ENCODE results near the gene SCO2. TPM values are rescaled to one million over a fixed set of nuclear protein-coding genes. Genes with fewer than 3 reads are reported as not detected.
A peak's percentile ranks its signal among the peaks of the same experiment; 100 is the strongest.

SCO2 gene
- total and polyA plus RNA-seq, 2 of the 4 experiments (the other 2 are of a cell fraction): 1.3 to 1.9 TPM

DNA sequence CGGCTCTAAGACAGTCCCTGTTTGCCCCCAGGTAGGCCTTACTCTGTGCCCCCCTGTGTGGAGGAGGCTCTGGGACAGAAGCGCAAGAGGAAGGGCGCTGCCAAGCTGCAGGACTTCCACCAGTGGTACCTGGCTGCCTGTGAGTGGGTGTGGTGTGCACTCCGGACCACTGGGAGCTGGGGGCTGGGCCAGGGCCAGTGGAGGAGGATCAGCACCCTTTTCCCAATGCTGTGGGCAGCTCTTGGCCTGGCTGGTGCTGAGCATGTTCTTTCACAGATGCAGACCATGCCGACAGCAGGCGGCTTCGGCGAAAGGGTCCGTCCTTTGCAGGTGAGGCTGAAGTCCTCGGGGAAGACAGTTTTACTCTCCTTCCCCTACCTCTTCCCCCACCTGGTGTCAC lies 3.7 kb downstream of the SCO2 start:
- peaks cover 8% of the 10 kb centered on the region for H3K4me1 ChIP-seq (ENCODE audit: control insufficient read depth, insufficient read depth, low read length)
- ATAC-seq (ENCODE audit: low read depth): no peak
- H4K91ac ChIP-seq (ENCODE audit: insufficient read depth, low read depth, low read length): no peak overlapping the region
- no peak overlapping the region for H3K23ac ChIP-seq (ENCODE audit: low read depth, low read length)
- peaks cover 8 to 42% of the 10 kb centered on the region in 2 experiments for H3K79me1 ChIP-seq (ENCODE audit: low read depth in 1 of 2, low read length in 2 of 2)
- H2AK9ac ChIP-seq (replicated peaks; ENCODE audit: low read depth, low read length, poor library complexity): peak overlapping the region; percentile 55
- ChIA-PET POLR2A (ENCODE audit: unreplicated experiment) (no interaction called here), CTCF (interaction anchor here (0.5 kb wide), 1 partner anchor 63 kb away, joined by 4 read pairs; no protein-coding TSS in a partner anchor)
- peaks cover 44% of the 10 kb centered on the region for H3K36me3 ChIP-seq (ENCODE audit: control insufficient read depth, insufficient read depth, low read length)
- no peaks in the 10 kb centered on the region for H3K27me3 ChIP-seq (ENCODE audit: control insufficient read depth, insufficient read depth, low read length)
- H2BK15ac ChIP-seq (ENCODE audit: low read depth, low read length): no peak overlapping the region
- H3K4ac ChIP-seq (ENCODE audit: low read depth, low read length): no peak overlapping the region
- H4K20me1 ChIP-seq (ENCODE audit: insufficient read depth, low read length): peaks cover 19% of the 10 kb centered on the region
- H3K4me3 ChIP-seq (ENCODE audit: insufficient read depth, low read depth, low read length): no peak overlapping the region
- H4K5ac ChIP-seq (ENCODE audit: low read depth, low read length): no peak overlapping the region
- WGBS, 2 experiments (ENCODE audit: extremely low coverage in 2 of 2, insufficient read length in 1 of 2): 98% methylated on average over 5 of the region's 10 CpGs; no CpG with 5 or more reads in 1 of the 2 experiments
- H3K9ac ChIP-seq (ENCODE audit: low read depth, low read length): no peak overlapping the region
- H3K9me1 ChIP-seq (ENCODE audit: insufficient read depth, low read length): peaks cover 4% of the 10 kb centered on the region
- H3K14ac ChIP-seq (replicated peaks; ENCODE audit: low read depth, low read length): no peak overlapping the region
- intact Hi-C loops (cut with micrococcal nuclease): no loop called here
- in situ Hi-C loops (cut with MboI; ENCODE audit: low sequenced_read_pairs): no loop called here
- H3K4me2 ChIP-seq (ENCODE audit: low read depth, low read length): no peak overlapping the region
- no peak overlapping the region for H2AK5ac ChIP-seq (ENCODE audit: low read depth, low read length)
- H2AFZ ChIP-seq (replicated peaks; ENCODE audit: low read length, poor library complexity): no peak overlapping the region
- BruUV-seq (replicated peaks): no TSS peak
- H3K56ac ChIP-seq (ENCODE audit: extremely low read depth, insufficient read depth, low read length): no peak overlapping the region
- no peak overlapping the region for H3K18ac ChIP-seq (ENCODE audit: low read depth, low read length)
- no peak overlapping the region for H3K27ac ChIP-seq (ENCODE audit: insufficient read depth, low read length)
- no peak for TF ChIP-seq RAD21 (IDR thresholded peaks at IDR 0.05; ENCODE audit: low read length)
- TF ChIP-seq, protein P1, sequence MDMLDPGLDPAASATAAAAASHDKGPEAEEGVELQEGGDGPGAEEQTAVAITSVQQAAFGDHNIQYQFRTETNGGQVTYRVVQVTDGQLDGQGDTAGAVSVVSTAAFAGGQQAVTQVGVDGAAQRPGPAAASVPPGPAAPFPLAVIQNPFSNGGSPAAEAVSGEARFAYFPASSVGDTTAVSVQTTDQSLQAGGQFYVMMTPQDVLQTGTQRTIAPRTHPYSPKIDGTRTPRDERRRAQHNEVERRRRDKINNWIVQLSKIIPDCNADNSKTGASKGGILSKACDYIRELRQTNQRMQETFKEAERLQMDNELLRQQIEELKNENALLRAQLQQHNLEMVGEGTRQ (IDR thresholded peaks at IDR 0.05; ENCODE audit: low read depth, low read length): no peak
- no peak for TF ChIP-seq MAFK (IDR thresholded peaks at IDR 0.05; ENCODE audit: low read depth, low read length)
- TF ChIP-seq SMC3 (IDR thresholded peaks at IDR 0.05; ENCODE audit: low read depth, low read length): no peak
- no peak overlapping the region for H2BK5ac ChIP-seq (ENCODE audit: low read depth, low read length, poor library complexity, severe bottlenecking)
- no peaks in the 10 kb centered on the region for H3K9me3 ChIP-seq (ENCODE audit: control insufficient read depth, insufficient read depth, low read length)
- no peak for DNase-seq
- H2BK120ac ChIP-seq (ENCODE audit: low read depth, low read length): no peak overlapping the region
- H4K8ac ChIP-seq (ENCODE audit: low read depth in 2 of 2, low read length in 2 of 2): no peak overlapping the region
- dilution Hi-C loops (cut with HindIII; ENCODE audit: low sequenced_read_pairs, unreplicated experiment): no loop called here
- H2BK20ac ChIP-seq (ENCODE audit: low read depth, low read length): no peak overlapping the region
